ENCODE measurements around the gene NEU4.

Gene NEU4

GRCh38 chr2:241862775-241863535 lies 54.0 kb downstream of the NEU4 start:
- peak overlapping the region; percentile 73 for H3K27ac Mint-ChIP-seq

DNA sequence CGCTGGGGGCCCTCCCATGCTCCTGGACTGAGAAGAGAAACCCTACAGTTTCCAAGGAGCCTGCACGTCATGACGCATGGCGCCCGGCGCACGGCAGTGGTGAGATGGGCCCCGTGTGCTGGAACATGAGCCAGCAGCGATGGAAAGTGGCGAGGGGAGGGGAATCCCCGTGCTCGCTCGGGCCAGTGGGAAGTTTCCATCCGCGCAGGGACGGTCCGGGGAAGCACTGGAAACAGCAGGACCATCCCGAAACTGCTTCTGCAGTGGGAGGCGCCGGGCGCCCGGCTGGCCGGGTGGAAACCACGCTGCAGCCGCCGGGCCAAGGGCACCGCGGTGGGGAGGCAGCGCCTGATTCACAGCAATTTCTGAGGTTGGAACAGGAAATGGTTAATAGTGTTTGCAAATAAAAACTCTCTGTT lies 54.6 kb downstream of the NEU4 start:
- Mint-ChIP-seq H3K4me1 (ENCODE audit: low read depth) (peaks cover 42% of the 10 kb centered on the region), H3K9me3 (peaks cover 6% of the 10 kb centered on the region), H3K27me3 (ENCODE audit: low read depth) (peaks cover 19% of the 10 kb centered on the region), H3K4me3 (peak overlapping the region; percentile 55), H3K27ac (peak overlapping the region; percentile 73), H3K36me3 (ENCODE audit: low read depth) (peaks cover 4% of the 10 kb centered on the region)

More at GRCh38 chr2:241862775-241863535, 54.0 kb downstream of the NEU4 start:
- peak overlapping the region; percentile 55 for H3K4me3 Mint-ChIP-seq
- H3K27me3 Mint-ChIP-seq (ENCODE audit: low read depth) = peaks cover 15% of the 10 kb centered on the region
- peaks cover 4% of the 10 kb centered on the region for H3K36me3 Mint-ChIP-seq (ENCODE audit: low read depth)
- H3K9me3 Mint-ChIP-seq = peaks cover 6% of the 10 kb centered on the region
- H3K4me1 Mint-ChIP-seq (ENCODE audit: low read depth) = peaks cover 40% of the 10 kb centered on the region

GRCh38 chr2:241864168-241864849 lies 55.3 kb downstream of the NEU4 start:
- peaks cover 6% of the 10 kb centered on the region for H3K9me3 Mint-ChIP-seq
- peak overlapping the region; percentile 61 for H3K27ac Mint-ChIP-seq
- H3K4me1 Mint-ChIP-seq (ENCODE audit: low read depth) = peaks cover 45% of the 10 kb centered on the region
- H3K36me3 Mint-ChIP-seq (ENCODE audit: low read depth) = peaks cover 4% of the 10 kb centered on the region
- H3K4me3 Mint-ChIP-seq = peak overlapping the region; percentile 3
- H3K27me3 Mint-ChIP-seq (ENCODE audit: low read depth) = peaks cover 20% of the 10 kb centered on the region

GRCh38 chr2:241864850-241865213 lies 55.8 kb downstream of the NEU4 start:
- Mint-ChIP-seq H3K36me3 (ENCODE audit: low read depth) (peaks cover 4% of the 10 kb centered on the region), H3K27me3 (ENCODE audit: low read depth) (peaks cover 20% of the 10 kb centered on the region), H3K4me1 (ENCODE audit: low read depth) (peaks cover 41% of the 10 kb centered on the region), H3K27ac (peak overlapping the region; percentile 46), H3K4me3 (no peak overlapping the region), H3K9me3 (peaks cover 6% of the 10 kb centered on the region)

GRCh38 chr2:241865416-241865956 lies 56.5 kb downstream of the NEU4 start:
- peak overlapping the region; percentile 46 for H3K27ac Mint-ChIP-seq
- H3K4me1 Mint-ChIP-seq (ENCODE audit: low read depth) = peaks cover 40% of the 10 kb centered on the region
- peaks cover 6% of the 10 kb centered on the region for H3K9me3 Mint-ChIP-seq
- peaks cover 4% of the 10 kb centered on the region for H3K36me3 Mint-ChIP-seq (ENCODE audit: low read depth)
- peaks cover 20% of the 10 kb centered on the region for H3K27me3 Mint-ChIP-seq (ENCODE audit: low read depth)
- no peak overlapping the region for H3K4me3 Mint-ChIP-seq

GRCh38 chr2:241865957-241866789 lies 57.2 kb downstream of the NEU4 start:
- peaks cover 20% of the 10 kb centered on the region for H3K27me3 Mint-ChIP-seq (ENCODE audit: low read depth)
- H3K4me1 Mint-ChIP-seq (ENCODE audit: low read depth) = peaks cover 36% of the 10 kb centered on the region
- H3K27ac Mint-ChIP-seq = peak overlapping the region; percentile 46
- H3K4me3 Mint-ChIP-seq = no peak overlapping the region
- H3K9me3 Mint-ChIP-seq = peaks cover 6% of the 10 kb centered on the region
- H3K36me3 Mint-ChIP-seq (ENCODE audit: low read depth) = peaks cover 4% of the 10 kb centered on the region
